ENCODE data around the gene INKA2.

INKA2 gene

DNA sequence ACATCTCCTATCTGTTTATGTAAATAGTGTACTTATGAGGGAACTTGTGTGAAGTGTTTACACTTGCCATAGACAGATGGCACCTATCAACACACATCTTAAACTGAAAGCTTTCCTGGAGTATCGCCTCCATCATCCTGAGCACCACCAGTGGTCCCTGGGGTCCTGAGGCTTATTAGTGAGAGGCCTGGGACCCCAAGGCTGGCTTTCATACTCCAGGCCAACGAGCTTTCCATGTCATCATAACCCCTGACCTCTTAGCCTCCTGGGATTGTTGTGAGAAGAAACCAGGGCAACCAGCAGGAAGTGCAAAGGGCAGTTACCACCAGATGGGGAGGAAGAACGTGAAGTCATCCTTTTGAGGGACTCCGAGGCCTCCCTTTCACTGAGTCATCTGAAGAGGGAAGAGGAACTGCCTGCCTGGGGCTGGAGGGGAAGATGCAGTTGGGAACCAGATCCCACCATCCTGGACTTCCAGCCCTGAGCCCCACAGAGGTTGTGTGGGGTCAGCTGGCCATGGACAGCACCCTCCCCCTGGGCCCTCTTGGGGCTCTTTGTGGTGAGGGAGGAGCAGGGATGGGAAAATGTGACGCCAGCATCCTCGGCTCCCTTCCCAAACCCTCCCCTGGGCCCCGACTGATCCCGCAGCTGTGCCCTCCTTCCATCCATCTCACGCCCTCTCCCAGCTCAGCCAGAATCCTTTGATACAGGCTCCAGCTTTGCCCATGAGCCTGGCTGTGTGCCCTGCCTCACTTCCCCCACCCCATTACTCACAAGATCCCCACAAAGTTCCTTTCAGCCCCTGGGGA is 5.8 kb downstream of the INKA2 start:
- DNase-seq (ENCODE audit: low read depth in 2 of 2), result no peak

DNA sequence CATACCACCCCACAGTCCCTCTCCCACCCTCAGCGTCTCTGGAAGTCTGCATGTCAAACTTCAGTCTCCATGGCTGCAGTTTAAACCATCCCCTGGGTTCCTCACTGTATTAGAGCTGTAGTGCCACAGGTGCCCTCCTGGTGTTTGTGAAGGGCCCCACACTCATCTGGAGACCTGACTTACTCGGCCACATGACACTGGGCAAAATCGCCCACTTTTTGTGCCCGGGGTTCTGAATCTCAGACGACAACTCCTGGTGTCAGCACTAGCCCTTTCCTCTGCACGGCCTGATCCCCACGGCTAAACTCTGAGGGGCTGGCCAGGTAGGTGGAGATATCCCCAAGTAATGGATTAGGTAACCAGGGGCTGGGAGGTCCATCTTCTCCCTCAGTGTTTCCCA is 6.5 kb downstream of the INKA2 start:
- DNase-seq (ENCODE audit: low read depth in 2 of 2), result no peak

DNA sequence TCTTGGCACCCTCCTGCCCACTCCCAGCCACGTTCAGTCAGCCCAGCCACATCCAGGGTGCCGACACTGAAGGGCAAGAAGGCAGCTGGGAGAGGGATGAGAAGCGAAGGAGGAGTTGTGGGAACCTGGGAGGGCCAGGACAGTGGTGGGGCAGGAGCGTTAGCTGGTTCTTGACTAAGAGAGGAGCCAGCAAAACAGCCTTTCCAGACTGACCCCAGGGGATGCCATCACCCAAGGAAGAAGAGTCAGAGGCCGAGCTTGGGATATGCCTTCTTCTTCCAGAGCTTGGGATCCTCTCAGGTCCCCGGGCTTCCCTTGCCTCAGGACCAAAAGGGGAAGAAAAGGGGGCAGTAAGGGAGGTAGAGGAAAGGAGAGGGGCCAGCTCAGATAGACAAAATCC is 7.2 kb downstream of the INKA2 start:
- no peak for DNase-seq (ENCODE audit: low read depth in 2 of 2)

DNA sequence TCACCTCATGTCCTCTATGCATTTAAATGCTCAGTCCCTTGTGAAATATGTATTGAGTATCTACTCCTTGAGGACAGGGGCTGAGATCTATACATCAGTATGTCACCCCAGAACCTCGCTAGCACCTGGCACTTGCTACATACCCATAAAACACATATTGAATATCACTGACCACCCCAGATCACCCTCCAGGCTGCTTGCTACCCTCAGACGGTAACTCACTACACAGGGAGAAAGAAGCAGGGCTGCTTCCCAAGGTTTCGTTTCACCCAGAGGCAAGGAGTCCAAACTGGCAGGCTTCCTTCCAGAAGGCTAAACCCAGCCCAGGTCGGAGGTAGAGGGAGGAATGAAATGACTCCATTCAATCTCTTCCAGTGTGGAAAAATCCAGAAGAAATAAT is 8.5 kb downstream of the INKA2 start:
- no peak for DNase-seq (ENCODE audit: low read depth in 2 of 2)

DNA sequence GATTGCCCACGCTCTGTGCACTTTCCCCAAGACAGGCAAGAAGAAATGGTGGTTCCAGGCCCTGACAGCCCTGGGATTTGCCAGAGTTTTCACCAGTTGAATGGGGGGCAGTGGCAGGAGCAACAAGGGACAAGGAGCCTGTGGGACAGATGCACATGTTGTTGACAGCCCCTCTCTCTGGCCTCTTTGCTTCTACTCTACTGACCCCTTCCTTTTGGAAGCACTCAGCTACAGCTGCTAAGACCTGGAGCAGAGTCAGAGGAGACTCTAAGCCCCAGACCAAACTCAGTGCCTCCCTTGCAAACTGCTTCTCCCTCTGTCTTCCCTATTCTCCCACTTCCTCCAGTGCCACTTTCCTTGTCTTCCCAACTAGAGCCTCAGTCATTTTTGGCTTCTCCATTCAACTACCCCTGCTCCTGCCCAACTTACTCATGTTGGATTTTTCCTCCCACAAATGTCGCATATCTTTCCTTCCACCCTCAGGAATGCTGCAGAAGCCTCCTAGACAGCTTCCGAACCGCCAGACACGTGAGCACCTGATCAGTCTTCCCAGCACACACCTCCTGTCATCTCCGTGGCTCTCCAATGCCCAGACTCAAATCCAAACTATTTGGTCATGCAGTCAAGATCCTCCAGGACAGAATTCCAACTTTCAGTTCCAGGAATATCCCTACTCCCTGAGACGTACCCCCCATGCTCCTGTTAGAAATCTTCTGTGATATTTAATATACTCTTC is 9.1 kb downstream of the INKA2 start:
- DNase-seq (ENCODE audit: low read depth in 2 of 2), result no peak

DNA sequence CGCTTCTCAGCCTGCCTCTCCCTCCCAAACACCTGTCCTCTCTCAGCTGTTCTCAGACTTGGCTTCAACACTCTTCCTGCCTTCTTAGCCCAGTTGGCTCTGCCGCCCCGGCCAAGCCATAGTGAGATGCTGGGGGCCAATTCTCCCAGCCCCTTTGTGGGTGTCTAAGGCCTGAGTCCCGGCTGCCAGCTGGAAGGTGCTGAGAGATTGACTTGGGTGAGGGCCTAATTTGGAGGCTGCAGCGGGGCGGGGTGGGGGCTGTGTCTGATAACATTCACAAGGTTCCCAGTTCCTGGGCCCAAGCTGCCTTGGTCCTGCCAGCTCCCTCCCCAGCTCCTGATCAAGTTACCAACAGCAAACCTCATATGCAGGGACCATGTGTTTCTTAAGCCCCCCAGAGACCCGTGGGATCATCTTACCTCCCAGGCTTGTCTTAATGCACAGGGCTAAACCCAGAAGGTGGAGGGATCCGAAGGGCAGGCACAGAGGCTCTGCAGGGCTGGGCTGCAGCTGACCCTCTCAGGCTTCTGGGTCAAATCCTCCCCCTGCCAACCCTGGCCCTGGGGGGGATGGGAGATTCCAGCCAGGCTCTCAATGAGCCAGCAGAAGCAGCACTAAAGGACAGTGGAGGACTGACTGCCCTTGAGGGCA is 9.8 kb downstream of the INKA2 start:
- no peak for DNase-seq (ENCODE audit: low read depth in 2 of 2)

DNA sequence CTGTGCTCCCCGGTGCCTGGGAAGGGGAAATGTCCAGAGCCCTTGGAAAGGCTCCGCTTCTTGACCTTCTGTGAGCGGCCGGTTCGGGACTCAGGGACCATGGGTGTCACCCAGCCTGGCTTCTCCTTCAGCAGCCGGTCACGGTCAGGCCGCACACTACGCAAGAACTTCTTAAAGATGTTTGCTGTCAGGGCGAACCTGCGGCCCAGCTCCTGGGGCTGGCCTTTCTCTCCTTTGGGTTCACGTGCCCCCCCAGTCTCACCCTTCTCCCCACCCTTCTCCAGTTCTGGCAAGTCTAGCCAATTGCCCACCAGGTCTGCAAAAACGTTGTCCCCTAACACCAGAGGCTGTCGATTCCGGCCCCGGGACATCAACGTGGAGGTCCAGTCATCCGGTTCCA is 12.1 kb downstream of the INKA2 start:
- no peak for DNase-seq (ENCODE audit: low read depth in 2 of 2)

DNA sequence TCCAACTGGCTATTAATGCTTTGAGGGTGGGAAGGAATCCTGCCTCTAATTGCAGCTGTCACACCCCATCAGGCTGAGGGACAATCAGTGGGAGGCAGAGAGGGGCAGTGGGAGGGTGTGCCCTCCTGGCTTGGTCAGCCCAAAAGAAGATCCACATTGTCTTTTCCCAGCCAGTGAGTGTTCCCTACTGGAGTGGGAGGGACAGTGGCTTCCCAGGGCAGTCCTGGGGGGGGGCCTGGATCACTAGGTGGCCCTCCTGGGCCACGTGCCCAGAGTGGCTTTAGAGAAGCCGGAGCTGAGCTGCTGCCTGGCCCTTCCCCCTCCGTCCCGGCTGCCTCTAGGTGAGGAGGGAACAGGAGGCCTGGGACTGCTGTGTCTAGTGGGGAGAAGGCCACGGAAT is 14.0 kb downstream of the INKA2 start:
- no peak for DNase-seq (ENCODE audit: low read depth in 2 of 2)

DNA sequence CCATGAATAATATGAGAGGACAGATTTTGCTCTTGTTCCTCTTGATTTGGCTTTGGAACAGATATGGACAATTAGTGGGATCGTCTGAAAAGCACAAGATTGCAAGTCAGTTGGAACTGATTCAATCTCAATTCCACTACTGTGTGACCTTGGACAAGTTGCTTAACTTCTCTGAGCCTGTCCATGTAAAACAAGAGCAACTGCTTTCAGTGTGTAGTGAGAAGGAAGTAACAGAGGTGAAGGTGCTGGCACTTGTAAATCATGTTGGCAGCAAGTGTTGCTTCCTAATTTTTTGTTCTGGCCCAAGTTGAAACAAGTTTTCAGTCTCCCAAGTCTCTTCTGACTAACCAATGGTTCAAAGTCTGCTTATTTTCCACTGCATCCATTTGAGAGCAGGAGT is 15.3 kb downstream of the INKA2 start:
- DNase-seq (ENCODE audit: low read depth in 2 of 2), result no peak

DNA sequence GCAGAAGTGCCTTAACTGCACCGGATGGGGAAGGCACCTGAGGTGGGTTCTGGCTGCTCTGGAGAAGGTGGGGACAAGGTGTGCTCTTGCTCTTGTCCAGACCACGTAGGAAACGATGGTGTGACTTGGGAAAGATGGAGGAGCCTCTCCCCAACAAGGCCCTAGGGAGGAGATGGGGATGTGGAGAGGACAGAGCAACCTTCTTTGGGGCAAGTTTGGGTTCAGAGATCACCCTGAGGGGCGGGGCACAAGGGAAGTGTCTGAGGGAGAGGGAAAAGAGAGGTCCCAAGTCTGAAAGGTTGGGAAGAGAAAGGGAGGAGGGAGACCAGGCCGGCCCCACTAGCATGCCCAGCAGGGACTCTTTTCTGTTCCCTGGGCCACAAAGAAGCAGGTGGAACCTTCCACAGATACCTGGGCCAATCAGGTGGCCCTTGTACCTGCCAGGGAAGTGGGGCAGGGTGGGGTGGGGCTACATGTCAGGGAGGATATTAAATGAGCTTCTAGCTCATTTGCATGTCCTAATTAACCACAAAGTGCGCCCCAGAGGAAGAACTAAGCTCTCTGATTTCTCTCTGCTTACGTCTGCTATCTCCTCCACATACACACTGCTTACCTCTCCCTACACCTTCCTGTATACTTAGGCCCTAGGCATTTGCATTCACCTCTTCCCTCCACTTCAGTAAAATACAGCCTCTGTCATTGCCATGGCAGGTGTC is 15.9 kb downstream of the INKA2 start:
- DNase-seq (ENCODE audit: low read depth in 2 of 2), result no peak

DNA sequence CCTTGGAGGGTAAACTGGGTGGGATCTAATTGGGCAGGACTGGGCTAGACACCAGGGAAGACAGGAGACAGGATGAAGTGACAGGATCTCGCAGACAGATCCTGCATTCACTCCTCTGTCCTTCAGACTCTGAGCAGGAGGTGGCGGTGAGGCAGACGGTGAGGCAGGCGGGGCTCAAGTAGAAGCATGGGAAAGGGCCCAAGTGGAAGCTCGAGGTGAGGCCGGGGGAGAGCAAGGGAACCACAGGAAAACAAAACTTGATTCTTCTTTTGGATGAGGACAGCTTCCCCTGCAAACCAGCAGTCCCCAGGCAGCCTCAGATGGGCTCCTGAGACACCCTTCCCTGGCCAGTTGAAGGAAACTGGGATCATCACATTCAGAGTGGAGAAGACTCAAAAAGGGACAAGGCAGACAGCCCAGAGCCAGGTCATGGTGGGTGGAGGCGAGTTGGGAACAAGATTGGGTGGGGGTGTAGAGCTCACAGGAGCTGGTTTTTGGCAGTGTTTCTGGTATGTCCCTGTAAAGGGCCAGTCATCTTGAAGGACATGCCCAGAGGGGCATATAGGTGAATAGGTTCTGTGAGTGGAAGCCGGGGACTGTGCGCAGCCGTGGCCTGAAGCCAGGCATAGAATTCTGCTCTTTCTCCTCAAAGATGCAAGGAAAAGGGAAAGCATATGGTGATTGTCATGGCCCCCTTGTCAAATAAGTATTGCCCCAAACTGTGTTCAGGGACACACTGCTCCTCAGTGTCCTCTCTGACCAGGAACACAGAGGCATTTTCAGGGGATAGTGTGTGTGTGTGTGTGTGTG is 18.0 kb downstream of the INKA2 start:
- DNase-seq (ENCODE audit: low read depth in 2 of 2), result no peak

DNA sequence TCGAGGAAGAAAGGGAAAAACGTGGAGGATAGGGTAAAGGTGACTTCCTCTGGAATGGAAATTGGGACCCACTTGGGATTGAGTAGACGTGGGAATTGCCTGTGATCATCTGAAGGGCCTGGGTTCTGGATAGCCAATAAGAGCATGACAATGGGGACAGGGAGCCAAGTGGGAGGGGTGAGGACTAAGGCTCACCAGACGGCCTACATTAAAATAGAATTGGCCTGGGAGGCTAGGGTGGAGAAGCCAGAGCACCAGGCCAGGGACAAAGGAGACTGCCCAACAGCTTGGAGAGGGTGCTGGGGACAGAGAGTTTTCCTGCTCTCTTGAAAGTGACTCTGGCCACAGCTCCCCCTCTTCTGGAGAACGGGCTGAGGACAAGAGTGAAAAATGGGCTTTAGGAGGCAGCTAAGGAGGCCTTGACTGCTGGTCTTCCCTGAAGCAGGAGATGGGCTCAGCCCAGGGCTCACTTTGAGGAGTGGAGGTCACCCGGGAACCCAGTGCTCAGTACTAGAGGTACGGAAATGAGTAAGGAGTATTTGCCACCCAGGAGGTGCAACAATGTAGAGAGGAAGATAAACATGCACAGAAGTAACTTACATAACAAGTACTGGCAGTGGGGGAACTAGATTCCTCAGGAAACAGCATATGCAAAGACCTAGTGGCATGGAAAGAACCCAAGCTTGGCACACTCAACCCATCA is 18.8 kb downstream of the INKA2 start:
- DNase-seq (ENCODE audit: low read depth in 2 of 2), result no peak

DNA sequence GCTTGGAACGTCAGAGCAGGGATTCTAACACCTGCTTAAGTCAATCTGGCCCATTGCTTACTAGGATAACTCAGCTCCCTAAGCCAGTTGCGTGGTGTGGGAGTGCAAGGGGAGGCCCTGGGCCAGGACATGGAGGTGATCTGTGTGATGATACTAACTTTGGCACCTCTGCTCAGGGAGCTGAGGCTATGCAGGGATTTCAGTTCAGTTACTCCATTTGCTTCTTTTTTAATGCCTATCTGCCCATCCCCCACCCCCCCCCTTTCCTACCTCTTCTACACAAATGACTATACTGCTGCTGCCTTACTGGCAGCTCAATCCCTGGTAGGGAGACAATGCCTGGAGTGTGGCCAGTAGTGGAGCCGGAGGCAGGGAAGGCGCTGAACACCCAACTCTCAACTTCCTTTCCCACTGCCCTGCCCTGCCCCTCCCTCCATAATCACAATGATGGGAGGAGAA is 19.5 kb downstream of the INKA2 start:
- no peak for DNase-seq (ENCODE audit: low read depth in 2 of 2)

DNA sequence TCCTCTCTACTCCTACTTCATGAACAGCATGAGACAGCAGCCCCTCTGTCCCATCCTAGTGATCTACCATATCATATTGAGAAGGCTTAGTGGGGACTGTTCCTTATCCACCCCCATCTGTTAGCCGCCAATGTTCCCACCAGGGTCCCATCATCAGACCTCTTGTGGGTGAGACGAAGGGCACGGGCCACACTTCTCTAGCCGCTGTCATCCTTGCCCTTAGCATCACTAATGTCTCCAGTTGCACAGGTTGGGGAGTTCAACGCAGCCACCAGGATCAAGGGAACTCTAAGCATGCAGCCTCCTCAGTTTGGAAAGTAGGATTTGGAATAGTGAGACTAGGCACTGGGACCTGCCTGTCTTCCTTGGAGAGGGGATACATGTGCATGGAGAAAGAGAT is 20.1 kb downstream of the INKA2 start:
- no peak for DNase-seq (ENCODE audit: low read depth in 2 of 2)

DNA sequence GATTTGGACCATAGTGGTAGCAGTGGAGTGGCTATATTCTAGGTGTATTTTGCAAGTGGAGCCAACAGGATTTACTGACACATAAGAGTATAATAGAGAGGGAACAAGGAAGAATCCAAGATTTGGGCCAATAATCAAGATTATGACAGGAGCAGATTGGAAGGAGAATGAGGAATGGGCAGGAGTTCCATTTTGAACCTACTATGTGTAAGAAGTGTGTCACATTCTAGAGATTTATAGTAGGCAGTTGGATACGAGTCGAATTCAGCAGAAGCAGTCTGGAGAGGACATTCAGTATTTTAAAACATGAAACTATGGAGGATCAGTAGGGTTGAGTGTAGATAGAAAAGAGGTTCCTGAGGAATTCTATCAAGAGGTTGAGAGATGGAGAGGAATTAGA is 21.7 kb downstream of the INKA2 start:
- no peak for DNase-seq (ENCODE audit: low read depth in 2 of 2)

DNA sequence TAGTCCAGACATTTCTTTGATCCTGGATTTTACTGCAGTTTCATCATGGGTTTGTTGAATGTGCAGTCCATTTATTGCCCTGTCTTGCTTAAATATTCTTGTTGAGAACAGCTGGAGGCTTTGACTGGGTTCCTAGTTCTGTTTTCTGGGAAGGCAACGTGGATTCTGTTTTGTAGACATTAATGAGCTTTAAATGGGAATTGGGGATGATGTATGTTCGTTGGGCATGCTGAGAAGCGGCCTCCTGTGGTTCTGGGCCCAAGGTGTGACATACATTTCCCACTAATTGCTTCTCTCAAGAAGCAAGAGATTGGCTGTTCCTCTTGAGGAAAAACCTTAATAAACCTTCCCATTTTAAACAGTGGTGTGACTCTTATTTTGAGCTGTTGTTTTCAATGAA is 22.9 kb downstream of the INKA2 start:
- DNase-seq (ENCODE audit: low read depth in 2 of 2), result no peak

DNA sequence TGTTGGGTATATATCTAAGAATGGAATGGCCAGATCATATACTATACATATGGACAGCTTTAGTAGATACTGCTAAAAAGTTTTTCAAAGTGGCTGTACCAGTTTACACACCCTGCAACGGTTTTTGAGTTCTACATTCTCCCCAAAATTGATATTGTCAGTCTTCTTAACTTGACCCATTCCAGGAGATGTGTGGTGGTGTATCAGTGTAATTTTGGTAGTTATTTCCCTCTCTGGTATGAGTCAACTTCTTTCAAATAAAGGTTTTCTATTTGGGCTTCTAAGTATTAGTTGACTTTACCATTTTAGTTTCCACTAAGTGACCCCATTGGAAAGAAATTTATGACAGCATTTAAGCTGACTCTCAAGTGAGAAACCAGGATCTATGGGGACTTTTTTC is 29.2 kb downstream of the INKA2 start:
- no peak for DNase-seq (ENCODE audit: low read depth in 2 of 2)

DNA sequence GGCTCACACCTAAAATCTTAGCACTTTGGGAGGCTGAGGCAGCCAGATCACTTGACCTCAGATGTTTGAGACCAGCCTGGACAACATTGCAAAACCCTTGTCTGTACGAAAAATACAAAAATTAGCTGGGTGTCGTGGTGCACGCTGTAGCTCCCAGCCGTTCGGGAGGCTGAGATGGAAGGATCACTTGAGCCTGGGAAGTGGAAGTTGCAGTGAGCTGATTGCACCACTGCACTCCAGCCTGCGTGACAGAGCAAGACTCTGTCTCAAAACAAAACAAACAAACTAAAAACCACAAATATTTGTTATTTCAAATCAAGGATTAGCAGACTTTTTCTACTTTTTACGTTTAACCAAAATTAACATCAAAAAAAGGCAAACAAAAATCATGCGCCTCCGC is 31.3 kb downstream of the INKA2 start:
- DNase-seq (ENCODE audit: low read depth in 2 of 2), result no peak

DNA sequence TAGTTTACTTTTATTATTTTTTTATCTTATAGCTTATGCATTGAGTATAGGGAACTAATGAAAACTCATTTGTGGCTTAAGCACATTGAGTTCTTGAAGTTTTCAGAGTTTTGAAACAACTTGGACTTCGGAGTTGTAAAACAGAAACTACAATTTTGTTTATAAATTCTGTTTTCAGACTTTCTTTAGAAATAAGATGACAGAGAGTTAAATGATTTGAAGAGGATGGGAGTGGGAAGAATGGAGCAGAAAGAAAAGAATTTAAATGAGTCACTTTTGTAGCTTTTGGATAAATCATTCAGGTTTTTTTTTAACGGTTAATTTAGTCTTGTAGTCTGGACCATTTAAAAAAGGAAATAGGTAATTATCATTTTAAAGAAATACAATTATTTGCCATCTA is 32.3 kb downstream of the INKA2 start:
- no peak for DNase-seq (ENCODE audit: low read depth in 2 of 2)

DNA sequence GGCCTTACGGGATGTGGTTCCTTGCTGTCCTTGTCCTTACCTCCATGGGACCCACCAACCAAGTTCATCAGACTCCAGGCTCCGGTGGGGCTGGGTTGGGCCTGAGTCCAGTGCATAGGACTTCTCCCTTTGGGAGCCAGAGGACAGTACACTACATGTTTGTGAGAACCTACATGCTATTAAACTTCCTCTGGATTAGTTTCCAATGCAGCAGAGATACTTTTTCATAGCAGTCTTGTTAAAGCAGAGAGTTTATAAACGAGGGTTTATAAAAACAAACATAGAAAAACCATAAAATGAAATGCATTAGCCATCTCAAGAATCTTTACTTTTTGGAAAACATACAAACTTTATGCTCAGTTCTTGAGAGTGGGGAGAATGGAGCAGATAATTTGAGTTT is 33.4 kb downstream of the INKA2 start:
- DNase-seq (ENCODE audit: low read depth in 2 of 2), result no peak

DNA sequence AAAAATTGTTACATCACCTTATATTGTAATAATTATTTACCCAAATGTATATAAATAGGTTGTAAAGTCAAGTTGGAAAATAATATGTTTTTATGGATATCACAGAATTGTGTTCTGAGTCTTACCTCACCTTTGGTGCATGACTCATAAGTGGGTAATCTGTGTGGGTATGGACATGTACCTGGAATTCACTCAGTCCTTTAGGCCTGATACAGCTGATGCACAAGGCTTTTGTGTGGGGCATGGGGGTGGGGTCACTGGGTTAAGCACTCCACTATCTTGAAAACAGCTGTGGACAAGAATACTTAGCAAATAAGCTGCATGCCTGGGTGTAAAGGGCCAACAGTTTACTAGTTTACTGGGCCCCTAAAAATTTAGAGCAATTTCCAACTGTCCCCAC is 34.4 kb downstream of the INKA2 start:
- DNase-seq (ENCODE audit: low read depth in 2 of 2), result no peak
